OCI-LY7 (cell line): ENCODE results near the gene STK32C. TPM values are rescaled to one million over a fixed set of nuclear protein-coding genes. Genes with fewer than 3 reads are reported as not detected.
"Not testable (repeated sequence)": the region's sequence is repeated elsewhere in the genome, so short reads cannot be mapped to it uniquely, and the experiment has no call there.

Experiments used
- BruUV-seq: library from RNA; stranded (reverse); fragments of 400-500 nt; replicated peaks from 2 replicates; lab custom pipeline; 2021; lab: Mats Ljungman, UMichigan
- CTCF ChIA-PET: fragments of 300-600 bp; sonication (Branson Sonifier 250); formaldehyde crosslinking; loops from one replicate; lab custom pipeline; 2022; ENCODE audit warnings: antibody characterized with exemption; ENCODE audit not compliant: unreplicated experiment; lab: Charles Lee
- POLR2A ChIA-PET: fragments of 300-600 bp; sonication (Branson Sonifier 250); formaldehyde crosslinking; loops from one replicate; lab custom pipeline; 2022; ENCODE audit warnings: antibody characterized with exemption; lab: Charles Lee
- DNase-seq: peaks from one replicate; pipeline ENCODE4 v3.0.0-alpha.2; 2015; ENCODE audit warnings: low spot score
- H2AFZ ChIP-seq: fragments of 200-600 bp; sonication (generic), shearing (Covaris generic); 2 replicates; pipeline ENCODE4 v1.6.1; 2014; ENCODE audit warnings: mild to moderate bottlenecking, antibody characterized with exemption, low read length, moderate library complexity
- H3K27ac ChIP-seq: fragments of 200-600 bp; sonication (generic); 2 replicates; pipeline ENCODE4 v1.5.1; 2014; ENCODE audit warnings: mixed run types, low read depth, mild to moderate bottlenecking, moderate library complexity, low read length, inconsistent platforms; ENCODE audit not compliant: poor library complexity, severe bottlenecking
- H3K36me3 ChIP-seq: fragments of 200-600 bp; sonication (generic); 2 replicates; pipeline ENCODE4 v1.6.1; 2014; ENCODE audit warnings: mild to moderate bottlenecking, antibody characterized with exemption, low read length, moderate library complexity, mixed read lengths; ENCODE audit not compliant: insufficient read depth
- H3K4me1 ChIP-seq: fragments of 200-600 bp; sonication (generic); 2 replicates; pipeline ENCODE4 v1.5.1; 2014; ENCODE audit warnings: mild to moderate bottlenecking, low read length; ENCODE audit not compliant: insufficient read depth, poor library complexity, severe bottlenecking
- H3K4me2 ChIP-seq: fragments of 200-600 bp; sonication (generic); 2 replicates; pipeline ENCODE4 v1.6.1; 2014; ENCODE audit warnings: mild to moderate bottlenecking, low read length
- H3K4me3 ChIP-seq: fragments of 200-600 bp; sonication (generic); 2 replicates; pipeline ENCODE4 v1.5.1; 2014; ENCODE audit warnings: mild to moderate bottlenecking, low read depth, low read length; ENCODE audit not compliant: poor library complexity, severe bottlenecking
- H3K79me2 ChIP-seq: fragments of 200-600 bp; sonication (generic); 2 replicates; pipeline ENCODE4 v1.6.1; 2016; ENCODE audit warnings: low read depth, mild to moderate bottlenecking, low read length, moderate library complexity, mixed read lengths; ENCODE audit not compliant: insufficient read depth
- H3K9me2 ChIP-seq: fragments of 200-600 bp; sonication (generic); 2 replicates; pipeline ENCODE4 v1.6.1; 2016; ENCODE audit warnings: mild to moderate bottlenecking, low read length, mixed read lengths; ENCODE audit not compliant: insufficient read depth
- H3K9me3 ChIP-seq: fragments of 200-600 bp; sonication (generic); 2 replicates; pipeline ENCODE4 v1.6.1; 2014; ENCODE audit warnings: mild to moderate bottlenecking, mixed run types, low read length, mixed read lengths
- H4K20me1 ChIP-seq: fragments of 200-600 bp; sonication (generic); 2 replicates; pipeline ENCODE4 v1.6.1; 2014; ENCODE audit warnings: mild to moderate bottlenecking, antibody characterized with exemption, low read length, moderate library complexity, mixed read lengths; ENCODE audit not compliant: insufficient read depth
- CTCF ChIP-seq: fragments of 200-600 bp; sonication (generic); conservative IDR thresholded peaks from 2 replicates; pipeline ENCODE4 v1.5.1; 2014; ENCODE audit warnings: mild to moderate bottlenecking, antibody characterized with exemption, low read length, moderate library complexity, mixed read lengths
- EZH2phosphoT487 ChIP-seq: fragments of 200-600 bp; sonication (generic); IDR thresholded peaks from 2 replicates; pipeline ENCODE4 v1.6.1; 2018; ENCODE audit warnings: low read depth, borderline replicate concordance, mild to moderate bottlenecking, mixed run types, antibody characterized with exemption, low read length, moderate library complexity, mixed read lengths
- intact Hi-C: fragments of 100-400 bp; cut with micrococcal nuclease; formaldehyde crosslinking; loops from one replicate; pipeline ENCODE4 v1.10.0; 2022; ENCODE audit not compliant: unreplicated experiment
- total RNA-seq, 2 experiments: library from RNA; depleted of rRNA in 1 of 2; stranded (reverse); fragments of >200 nt in 1 of 2; shearing (Covaris generic) in 1 of 2; gene quantifications; 2 replicates each; pipeline ENCODE4 v1.2.3, GENCODE V29; 2014 to 2022

The STK32C gene
- total RNA-seq, 2 experiments from 2014 or later: 13.1 to 30.4 TPM

GRCh38 chr10:132159302-132160230, 148.2 kb downstream of the STK32C start:
- H4K20me1 ChIP-seq, CTCF ChIA-PET, H3K9me2 ChIP-seq, BruUV-seq, H3K36me3 ChIP-seq, H3K79me2 ChIP-seq, H3K9me3 ChIP-seq, POLR2A ChIA-PET: not testable (repeated sequence)
- Histone ChIP-seq H2AFZ (0 out of 2 replicates have a peak overlapping the region, but pooled peaks have one; percentile 36), H3K4me2 (peak overlapping the region; percentile 55), H3K27ac (peak overlapping the region; percentile 85), H3K4me1 (peaks cover 43% of the 10 kb centered on the region), H3K4me3 (peak overlapping the region; percentile 34)
- intact Hi-C loops: loop anchor here (5.0 to 10.0 kb wide), 5 partner anchors 173 to 1233 kb away; partner anchors contain the start of genes LRRC27, MTG1 and PPP2R2D
- DNase-seq: peak; percentile 65

GRCh38 chr10:132158823-132159222, 148.9 kb downstream of the STK32C start:
- Histone ChIP-seq H3K4me2 (peak overlapping the region; percentile 55), H3K36me3 (no peaks in the 10 kb centered on the region), H3K27ac (peak overlapping the region; percentile 85), H3K4me1 (peaks cover 43% of the 10 kb centered on the region), H2AFZ (0 out of 2 replicates have a peak overlapping the region, but pooled peaks have one; percentile 36), H3K9me2 (no peaks in the 10 kb centered on the region), H4K20me1 (no peaks in the 10 kb centered on the region), H3K79me2 (no peaks in the 10 kb centered on the region), H3K9me3 (no peaks in the 10 kb centered on the region), H3K4me3 (peak overlapping the region; percentile 34)
- ChIA-PET POLR2A (no interaction called here), CTCF (no interaction called here)
- TF ChIP-seq CTCF (no peak), EZH2phosphoT487 (no peak)
- DNase-seq: peak; percentile 48
- BruUV-seq: no TSS peak
- intact Hi-C loops: loop anchor here (5.0 to 10.0 kb wide), 2 partner anchors 254 to 1233 kb away; partner anchors contain the start of genes MTG1 and PPP2R2D

- Histone ChIP-seq H3K36me3 (no peaks in the 10 kb centered on the region), H3K4me2 (peak overlapping the region; percentile 47), H2AFZ (peak overlapping the region; percentile 78; the same call in 1 of the 2 replicates), H3K4me1 (peaks cover 41% of the 10 kb centered on the region), H3K9me2 (no peaks in the 10 kb centered on the region), H3K4me3 (no peak overlapping the region), H4K20me1 (no peaks in the 10 kb centered on the region), H3K79me2 (no peaks in the 10 kb centered on the region), H3K9me3 (no peaks in the 10 kb centered on the region), H3K27ac (peak overlapping the region; percentile 39)
- POLR2A ChIA-PET: interaction anchor here (0.5 to 0.7 kb wide), 2 partner anchors 52 to 108 kb away, joined by 3 read pairs; no protein-coding TSS in a partner anchor
- CTCF ChIA-PET: no interaction called here
- TF ChIP-seq EZH2phosphoT487 (no peak), CTCF (no peak)
- no TSS peak for BruUV-seq
- intact Hi-C loops: loop anchor here (5.0 to 10.0 kb wide), 2 partner anchors 253 to 1234 kb away; partner anchors contain the start of genes MTG1 and PPP2R2D
- peak; percentile 81 for DNase-seq
These were observed 149.5 kb downstream of the STK32C start for GRCh38 chr10:132158122-132158741.

Other genes starting within 250 kb of the STK32C start
- 0.15 and 0.54 TPM in 2 replicates for gene JAKMIP3, start 242.0 kb downstream of the STK32C start, total RNA-seq (2014; rRNA removed; shearing (Covaris generic))
- gene JAKMIP3, start 242.0 kb downstream of the STK32C start, total RNA-seq (2022): 0.89 and 1.1 TPM in 2 replicates
- not detected in 2 replicates for gene DPYSL4, start 121.0 kb downstream of the STK32C start, total RNA-seq (2014; rRNA removed; shearing (Covaris generic))
- gene DPYSL4, start 121.0 kb downstream of the STK32C start, total RNA-seq (2022): not detected in 2 replicates
- gene LRRC27, start 24.2 kb upstream of the STK32C start, total RNA-seq (2014; rRNA removed; shearing (Covaris generic)): 10.0 and 13.0 TPM in 2 replicates
- gene LRRC27, start 24.2 kb upstream of the STK32C start, total RNA-seq (2022): 16.1 and 17.3 TPM in 2 replicates
- gene PWWP2B, start 89.2 kb upstream of the STK32C start, total RNA-seq (2014; rRNA removed; shearing (Covaris generic)): 4.6 and 5.9 TPM in 2 replicates
- 9.4 and 10.6 TPM in 2 replicates for gene PWWP2B, start 89.2 kb upstream of the STK32C start, total RNA-seq (2022)
- 11.0 and 14.5 TPM in 2 replicates for gene INPP5A, start 229.8 kb upstream of the STK32C start, total RNA-seq (2014; rRNA removed; shearing (Covaris generic))
- gene INPP5A, start 229.8 kb upstream of the STK32C start, total RNA-seq (2022): 15.7 and 18.4 TPM in 2 replicates